Measurements from ENCODE around the gene PMEL. TPM values are rescaled to one million over a fixed set of nuclear protein-coding genes. Genes with fewer than 3 reads are reported as not detected.
"Not testable (repeated sequence)": the region's sequence is repeated elsewhere in the genome, so short reads cannot be mapped to it uniquely, and the experiment has no call there.

Gene PMEL
- total RNA-seq, 4 donors from 2014 or later: 0.26 to 3.6 (median 2.9) TPM; not detected in 1

- DNase-seq: peak; percentile 60 to 61
- no peaks in the 10 kb centered on the region for H3K9me3 ChIP-seq
- no peaks in the 10 kb centered on the region for H3K36me3 ChIP-seq
- H3K27me3 ChIP-seq: no peaks in the 10 kb centered on the region
- TF ChIP-seq CTCF (IDR thresholded peaks at IDR 0.05): no peak
- TF ChIP-seq POLR2A (IDR thresholded peaks at IDR 0.05): no peak
- H3K4me1 ChIP-seq: no peaks in the 10 kb centered on the region
- H3K27ac ChIP-seq: peak overlapping the region; percentile 95 to 99
- intact Hi-C loops (cut with DNase I; ENCODE audit: low total_unique reads): no loop called here
- peak overlapping the region; percentile 67 to 97 for H3K4me3 ChIP-seq
These were observed 42.0 kb upstream of the PMEL start for GRCh38 chr12:56007564-56008559.

- Histone ChIP-seq H3K36me3 (no peaks in the 10 kb centered on the region), H3K9me3 (no peaks in the 10 kb centered on the region), H3K27me3 (no peaks in the 10 kb centered on the region), H3K4me1 (no peaks in the 10 kb centered on the region), H3K27ac (no peak overlapping the region), H3K4me3 (no peak overlapping the region)
- intact Hi-C loops (cut with DNase I; ENCODE audit: low total_unique reads): no loop called here
- no peak for DNase-seq
- TF ChIP-seq CTCF (IDR thresholded peaks at IDR 0.05): no peak
- no peak for TF ChIP-seq POLR2A (IDR thresholded peaks at IDR 0.05)
These were observed 38.4 kb upstream of the PMEL start for GRCh38 chr12:56004211-56004610.

- H3K27me3 ChIP-seq; H3K4me1 ChIP-seq; H3K9me3 ChIP-seq; intact Hi-C loops (cut with DNase I; ENCODE audit: low total_unique reads); H3K4me3 ChIP-seq; H3K36me3 ChIP-seq; H3K27ac ChIP-seq; DNase-seq: not testable (repeated sequence)
These were observed 37.5 kb upstream of the PMEL start for GRCh38 chr12:56003376-56003775.

- intact Hi-C loops (cut with DNase I; ENCODE audit: low total_unique reads): no loop called here
- Histone ChIP-seq H3K27me3 (no peaks in the 10 kb centered on the region), H3K4me1 (no peaks in the 10 kb centered on the region), H3K27ac (no peak overlapping the region), H3K36me3 (no peaks in the 10 kb centered on the region), H3K9me3 (no peaks in the 10 kb centered on the region), H3K4me3 (no peak overlapping the region)
- no peak for DNase-seq
- TF ChIP-seq POLR2A (IDR thresholded peaks at IDR 0.05) (no peak), CTCF (IDR thresholded peaks at IDR 0.05) (no peak)
These were observed 35.8 kb upstream of the PMEL start for GRCh38 chr12:56001487-56002100.

GRCh38 chr12:55999999-56000540 is 34.2 kb upstream of the PMEL start:
- intact Hi-C loops (cut with DNase I; ENCODE audit: low total_unique reads): loop anchor here (10.0 kb wide), 1 partner anchor 45 kb away; the partner anchor contains the start of gene RPS26
- H3K36me3 ChIP-seq, H3K4me1 ChIP-seq, H3K27ac ChIP-seq, H3K4me3 ChIP-seq, H3K27me3 ChIP-seq, DNase-seq, H3K9me3 ChIP-seq: not testable (repeated sequence)

GRCh38 chr12:55999522-55999921 is 33.7 kb upstream of the PMEL start:
- not testable (repeated sequence) for H3K4me3 ChIP-seq, H3K27ac ChIP-seq, H3K9me3 ChIP-seq, H3K36me3 ChIP-seq, DNase-seq, H3K4me1 ChIP-seq, H3K27me3 ChIP-seq
- intact Hi-C loops (cut with DNase I; ENCODE audit: low total_unique reads): loop anchor here (10.0 kb wide), 1 partner anchor 45 kb away; the partner anchor contains the start of gene RPS26
